ENCODE data around the gene DOC2B. TPM values are rescaled to one million over a fixed set of nuclear protein-coding genes. Genes with fewer than 3 reads are reported as not detected.

Gene DOC2B
- total and polyA plus RNA-seq, 2 of the 8 experiments (the other 6 are each of a cell fraction or from before 2014, with no cell fraction given), result 1.3 to 3.3 TPM

GRCh38 chr17:152860-153420 lies 28.5 kb downstream of the DOC2B start:
- Histone ChIP-seq H3K4me2 (ENCODE audit: insufficient read depth in 1 of 2, low read depth in 2 of 2, low read length in 2 of 2) (no peak overlapping the region), H4K8ac (ENCODE audit: extremely low read depth, insufficient read depth, low read length) (no peak overlapping the region), H3K79me2 (ENCODE audit: control insufficient read depth in 1 of 2, insufficient read depth in 2 of 2, low read length in 2 of 2) (no peaks in the 10 kb centered on the region), H2BK5ac (ENCODE audit: low read depth, low read length) (no peak overlapping the region), H2BK120ac (replicated peaks; ENCODE audit: low read depth, low read length) (no peak overlapping the region), H3K9ac (replicated peaks in 1 of 4; ENCODE audit: extremely low read depth in 1 of 4, low read depth in 3 of 4, low read length in 3 of 4) (no peak overlapping the region), H3K4me1 (replicated peaks in 1 of 4; ENCODE audit: control insufficient read depth in 3 of 4, insufficient read depth in 4 of 4, low read length in 3 of 4) (no peaks in the 10 kb centered on the region; a peak in 1 of 7 replicates), H2AFZ (ENCODE audit: low read length) (no peak overlapping the region), H2BK12ac (ENCODE audit: low read depth, low read length) (no peak overlapping the region), H3K14ac (ENCODE audit: insufficient read length) (no peak overlapping the region), H2BK20ac (ENCODE audit: low read length) (no peak overlapping the region), H2BK15ac (ENCODE audit: low read length) (no peak overlapping the region), H3K23ac (ENCODE audit: insufficient read length) (no peak overlapping the region), H2AK5ac (ENCODE audit: low read depth, low read length) (no peak overlapping the region), H3K4ac (replicated peaks; ENCODE audit: insufficient read length, low read depth, low read length) (no peak overlapping the region), H4K91ac (replicated peaks; ENCODE audit: insufficient read length, low read length) (no peak overlapping the region), H3K27ac (ENCODE audit: low read depth, low read length) (no peak overlapping the region), H3K27me3 (replicated peaks in 1 of 4; ENCODE audit: control insufficient read depth in 3 of 4, extremely low read depth in 1 of 4, insufficient read depth in 3 of 4, low read length in 3 of 4) (no peaks in the 10 kb centered on the region), H3K9me3 (ENCODE audit: insufficient read depth in 2 of 2, low read depth in 1 of 2, low read length in 1 of 2) (no peaks in the 10 kb centered on the region; a peak in 1 of 4 replicates), H3K23me2 (ENCODE audit: low read depth, low read length) (no peaks in the 10 kb centered on the region), H4K5ac (ENCODE audit: insufficient read length, low read depth, low read length) (no peak overlapping the region), H3K79me1 (ENCODE audit: low read depth, low read length) (no peaks in the 10 kb centered on the region), H4K20me1 (replicated peaks in 1 of 2; ENCODE audit: control insufficient read depth in 1 of 2, insufficient read depth in 2 of 2, low read length in 2 of 2) (peaks cover 0 to 2% of the 10 kb centered on the region in 2 experiments), H3K18ac (ENCODE audit: extremely low read depth, low read length) (no peak overlapping the region; the same call in 1 of the 2 replicates), H3K36me3 (ENCODE audit: control insufficient read depth in 2 of 4, insufficient read depth in 4 of 4, low read length in 3 of 4) (no peaks in the 10 kb centered on the region), H3K56ac (replicated peaks; ENCODE audit: insufficient read length, low read depth, low read length) (no peak overlapping the region), H3K4me3 (ENCODE audit: extremely low read depth in 1 of 4, insufficient read depth in 2 of 4, low read depth in 3 of 4, low read length in 4 of 4) (no peak overlapping the region)
- FAIRE-seq (no peak), DNase-seq (ENCODE audit: low read depth in 1 of 2, low spot score in 2 of 2) (no peak)
- no peak for TF ChIP-seq POLR2AphosphoS5 (IDR thresholded peaks at IDR 0.05; ENCODE audit: low read depth, low read length)
- ChIA-PET POLR2A (ENCODE audit: partially characterized antibody) (no interaction called here), CTCF (ENCODE audit: partially characterized antibody) (interaction anchor here (0.8 to 1.7 kb wide), 4 partner anchors 8 to 68 kb away, joined by 4 to 6 read pairs (median 4); no protein-coding TSS in a partner anchor)
- 87% methylated on average over 12 of the region's 12 CpGs; no CpG with 5 or more reads in 1 of the 2 experiments for WGBS, 2 experiments (ENCODE audit: extremely low coverage in 1 of 2, insufficient coverage in 1 of 2, insufficient read length in 1 of 2, insufficient replicate concordance in 2 of 2, low coverage in 1 of 2, low lambda C conversion rate in 2 of 2, missing lambda C conversion rate in 1 of 2)

Data from H1 (cell line).